Stomach smooth muscle (tissue), 2 donors: Measurements from ENCODE around the gene CORT.
"Not testable (repeated sequence)": the region's sequence is repeated elsewhere in the genome, so short reads cannot be mapped to it uniquely, and the experiment has no call there.

Source experiments
- H3K27ac ChIP-seq: one replicate; pipeline ENCODE4 v1.7.0; 2013; ENCODE audit warnings: mild to moderate bottlenecking, low read length, inconsistent platforms
- H3K27me3 ChIP-seq, 2 donors: one replicate each; pipeline ENCODE4 v1.7.0; 2013; ENCODE audit warnings: low read length in 2 of 2; ENCODE audit not compliant: insufficient read depth in 2 of 2, control insufficient read depth in 1 of 2
- H3K36me3 ChIP-seq, 2 donors: one replicate each; pipeline ENCODE4 v1.7.0; 2013; ENCODE audit warnings: low read length in 2 of 2; ENCODE audit not compliant: control insufficient read depth in 2 of 2, insufficient read depth in 2 of 2
- H3K4me1 ChIP-seq: one replicate; pipeline ENCODE4 v1.7.0; 2013; ENCODE audit warnings: low read length; ENCODE audit not compliant: control insufficient read depth, insufficient read depth
- H3K4me3 ChIP-seq, 2 donors: one replicate each; pipeline ENCODE4 v1.7.0; 2013; ENCODE audit warnings: low read length in 2 of 2
- H3K9ac ChIP-seq, 2 donors: one replicate each; pipeline ENCODE4 v1.7.0; 2013; ENCODE audit warnings: low read length in 2 of 2, mild to moderate bottlenecking in 1 of 2
- H3K9me3 ChIP-seq, 2 donors: one replicate each; pipeline ENCODE4 v1.7.0; 2013; ENCODE audit warnings: low read length in 2 of 2; ENCODE audit not compliant: control insufficient read depth in 2 of 2
- donor health status: healthy.
- donor health status: Pancreatic carcinoma.

The CORT gene

DNA sequence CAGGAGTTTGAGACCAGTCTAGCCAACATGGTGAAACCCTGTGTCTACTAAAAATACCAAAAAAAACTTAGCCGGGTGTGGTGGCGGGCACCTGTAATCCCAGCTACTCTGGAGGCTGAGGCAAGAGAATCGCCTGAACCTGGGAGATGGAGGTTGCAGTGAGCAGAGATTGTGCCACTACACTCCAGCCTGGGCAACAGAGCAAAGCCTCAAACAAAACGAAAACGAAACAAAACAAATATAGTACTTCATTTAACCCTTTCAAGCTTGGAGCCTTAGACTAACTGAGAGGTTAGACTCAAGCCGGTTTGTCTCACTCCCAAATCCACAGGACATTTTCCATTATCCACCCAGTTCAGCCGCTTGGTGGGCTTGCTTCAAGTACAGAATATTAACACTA, 7.6 kb downstream of the CORT start:
- not testable (repeated sequence) for H3K27me3 ChIP-seq, H3K36me3 ChIP-seq, H3K4me3 ChIP-seq, H3K9me3 ChIP-seq, H3K9ac ChIP-seq, H3K27ac ChIP-seq, H3K4me1 ChIP-seq

DNA sequence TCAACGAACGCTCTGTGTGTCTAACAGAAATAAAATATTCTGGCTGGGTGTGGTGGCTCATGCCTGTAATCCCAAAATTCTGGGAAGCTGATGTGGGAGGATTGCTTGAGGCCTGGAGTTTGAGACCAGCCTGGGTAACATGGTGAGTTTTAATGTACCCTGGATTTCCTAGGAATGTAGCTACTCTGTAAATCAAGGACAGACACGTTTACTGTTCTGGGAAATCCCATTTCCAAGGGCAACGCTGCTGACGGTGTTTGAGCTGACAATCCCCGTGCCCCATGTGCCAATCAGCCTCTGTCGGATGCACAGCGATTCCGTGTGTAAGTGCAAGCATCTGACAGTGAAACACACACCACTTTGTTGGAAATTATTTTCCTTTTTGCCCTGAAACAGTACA, 8.0 kb downstream of the CORT start:
- Histone ChIP-seq H3K27ac (no peak overlapping the region), H3K4me3 (no peak overlapping the region), H3K4me1 (no peaks in the 10 kb centered on the region), H3K9ac (no peak overlapping the region), H3K27me3 (no peaks in the 10 kb centered on the region), H3K36me3 (peaks cover 8 to 10% of the 10 kb centered on the region in 2 donors), H3K9me3 (no peaks in the 10 kb centered on the region)

DNA sequence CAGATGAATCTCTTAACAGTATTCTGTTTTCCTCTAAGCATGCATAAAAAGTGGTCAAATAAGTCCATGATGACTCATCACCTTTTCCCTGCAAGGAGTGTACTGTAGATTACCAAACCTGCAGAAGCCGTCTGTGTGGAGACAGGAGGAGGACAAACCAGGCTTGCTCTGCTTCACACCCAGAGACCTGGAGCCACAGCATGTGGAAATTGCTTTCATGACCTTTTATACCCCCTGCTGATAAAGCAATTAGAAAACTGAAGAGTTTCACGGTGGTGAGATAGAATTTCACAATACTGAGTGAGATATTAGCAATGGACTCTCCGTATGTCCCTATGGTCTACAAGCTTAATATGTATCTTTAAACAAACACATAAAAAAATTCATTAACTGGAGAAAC, 9.4 kb downstream of the CORT start:
- H3K27me3 ChIP-seq = no peaks in the 10 kb centered on the region
- H3K4me3 ChIP-seq = no peak overlapping the region

DNA sequence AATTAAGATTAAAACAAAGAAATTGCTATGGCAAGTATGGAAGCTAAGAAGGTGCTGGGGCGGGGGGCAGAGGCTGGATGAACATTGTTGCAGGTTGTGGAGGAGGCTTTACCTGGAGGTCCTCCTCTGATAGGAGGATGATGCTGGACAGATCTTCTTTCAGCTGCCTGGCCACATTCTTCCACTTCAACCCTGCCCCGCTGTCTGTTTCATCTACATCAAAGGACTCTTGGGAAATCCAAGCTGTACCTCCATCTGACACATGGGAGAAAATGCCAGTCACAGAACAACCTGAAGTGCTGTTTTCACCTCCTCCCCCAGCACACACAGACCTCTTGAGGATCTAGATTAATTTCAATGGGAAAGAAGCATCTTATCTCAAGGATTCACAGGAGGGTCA, 17.2 kb downstream of the CORT start:
- H3K27ac ChIP-seq = no peak overlapping the region
- peaks cover 29 to 37% of the 10 kb centered on the region in 2 donors for H3K36me3 ChIP-seq
- H3K4me1 ChIP-seq = peaks cover 7% of the 10 kb centered on the region
- H3K27me3 ChIP-seq = no peaks in the 10 kb centered on the region
- H3K9me3 ChIP-seq = no peaks in the 10 kb centered on the region
- H3K4me3 ChIP-seq = no peak overlapping the region
- no peak overlapping the region for H3K9ac ChIP-seq

More for the DNA sequence above, 9.4 kb downstream of the CORT start:
- H3K4me1 ChIP-seq = no peaks in the 10 kb centered on the region
- H3K9ac ChIP-seq = no peak overlapping the region
- peaks cover 14 to 16% of the 10 kb centered on the region in 2 donors for H3K36me3 ChIP-seq
- no peaks in the 10 kb centered on the region for H3K9me3 ChIP-seq
- no peak overlapping the region for H3K27ac ChIP-seq

DNA sequence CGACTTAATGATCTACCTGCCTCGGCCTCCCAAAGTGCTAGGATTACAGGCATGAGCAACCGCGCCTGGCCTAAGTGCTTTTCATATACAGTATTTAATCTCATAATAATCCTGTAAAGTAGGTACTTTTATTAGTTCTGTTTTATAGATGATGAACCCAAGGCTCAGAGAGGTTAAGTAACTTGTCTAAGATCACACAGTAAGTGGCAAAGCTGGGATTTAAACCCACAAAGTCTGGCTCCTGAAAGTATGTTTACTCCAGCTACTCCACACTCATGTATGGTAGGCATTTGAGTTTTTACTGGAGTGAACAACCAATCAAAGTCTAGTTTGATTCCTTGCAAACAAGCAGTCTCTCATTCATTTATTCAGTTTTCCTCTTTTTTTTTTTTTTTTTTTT, 20.2 kb downstream of the CORT start:
- H3K9me3 ChIP-seq = no peaks in the 10 kb centered on the region
- no peaks in the 10 kb centered on the region for H3K27me3 ChIP-seq
- no peak overlapping the region for H3K4me3 ChIP-seq
- no peak overlapping the region for H3K9ac ChIP-seq
- H3K36me3 ChIP-seq = peaks cover 9 to 18% of the 10 kb centered on the region in 2 donors
- peaks cover 11% of the 10 kb centered on the region for H3K4me1 ChIP-seq
- no peak overlapping the region for H3K27ac ChIP-seq

DNA sequence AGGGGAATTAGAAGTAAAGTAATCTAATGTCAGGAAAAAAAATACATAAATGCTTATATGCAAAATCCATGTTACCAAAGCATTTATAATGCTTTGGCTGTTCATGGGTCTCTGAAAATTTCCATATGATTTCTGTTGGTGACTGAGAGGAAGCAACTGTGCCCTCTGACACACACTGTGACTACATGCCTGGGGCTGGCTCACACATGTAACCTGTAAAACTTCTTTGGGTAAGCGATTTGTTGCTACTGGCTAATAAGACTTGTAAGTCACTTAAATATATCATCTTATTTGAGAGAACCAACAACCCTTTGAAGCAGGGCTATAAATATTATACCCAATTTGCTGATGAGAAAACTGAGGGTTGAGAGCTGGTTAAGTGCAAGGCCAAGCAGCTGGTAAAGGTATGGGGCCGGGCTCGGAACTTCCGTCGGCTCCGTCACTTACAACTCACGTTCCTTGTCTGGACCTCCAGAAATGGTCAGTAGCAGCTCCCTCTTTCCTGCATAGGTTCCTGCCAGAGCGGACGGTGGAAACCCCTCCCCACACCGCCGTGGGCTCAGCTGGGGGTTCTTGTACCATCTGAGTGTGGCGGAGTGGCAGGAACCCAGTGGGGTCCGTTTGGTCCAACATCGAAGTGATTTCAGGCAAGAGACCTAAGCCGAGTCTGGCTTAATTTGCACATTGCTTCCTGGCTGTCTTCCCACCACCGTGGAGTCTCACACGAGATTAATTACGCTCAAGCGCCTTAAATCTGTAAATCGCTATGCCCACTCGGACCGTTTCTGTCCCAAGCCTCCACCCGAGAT, 21.8 kb downstream of the CORT start:
- H3K9ac ChIP-seq = peak overlapping the region; percentile 80 to 83

DNA sequence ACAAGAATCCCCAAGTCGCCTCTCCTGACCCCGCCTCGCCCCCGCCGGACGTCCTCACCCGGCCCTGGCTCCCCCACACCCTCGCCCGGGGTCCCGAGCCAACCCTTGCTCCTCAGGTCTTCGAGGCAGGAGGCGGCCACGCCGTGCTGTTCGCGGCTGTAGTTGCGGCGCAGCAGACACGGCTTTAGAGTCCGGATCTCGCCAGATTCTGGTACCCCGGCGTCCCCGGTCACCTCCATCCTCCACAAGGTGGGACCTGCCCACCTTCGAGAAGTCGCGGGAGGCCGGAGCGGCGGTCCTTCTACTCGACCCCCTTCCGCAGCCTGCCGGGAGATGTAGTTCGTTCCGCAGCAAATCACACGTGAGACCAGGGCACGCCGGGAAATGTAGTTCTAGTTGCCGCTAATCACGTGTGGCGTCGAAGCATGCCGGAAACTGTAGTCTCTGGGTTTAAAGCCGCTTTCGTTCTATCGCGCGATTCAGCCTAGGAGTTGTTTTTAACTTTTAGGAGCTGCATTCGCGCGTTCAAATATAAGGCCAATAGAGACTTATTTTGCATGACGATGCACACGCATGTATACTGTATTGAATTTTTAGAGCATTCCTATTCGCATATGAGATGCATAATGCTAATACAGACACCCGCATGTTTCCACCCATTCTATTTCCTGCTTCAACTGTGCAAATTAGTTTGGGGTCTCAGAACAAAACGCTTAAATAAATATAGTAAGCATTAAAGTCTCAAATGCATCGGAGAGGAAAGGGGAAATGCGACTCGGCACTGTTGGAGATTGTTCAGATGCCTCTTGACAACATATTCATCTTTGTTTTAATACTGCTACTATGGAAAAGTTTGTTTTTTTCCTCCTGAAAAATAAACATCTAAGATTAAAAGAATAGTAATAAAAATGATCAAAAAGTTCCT, 22.7 kb downstream of the CORT start, which contains the start of gene DFFA:
Gene DFFA, minus strand, starts transcription at position 310 of the 925 bp plus-strand sequence. Its CDS starts 71 bp downstream, at position 239.
- Histone ChIP-seq H3K36me3 (peaks cover 9 to 11% of the 10 kb centered on the region in 2 donors), H3K27ac (peak within 1 kb of the TSS; percentile 37), H3K27me3 (no peaks in the 10 kb centered on the region), H3K9ac (peak within 1 kb of the TSS; percentile 80 to 83), H3K4me1 (peaks cover 23% of the 10 kb centered on the region), H3K4me3 (peak within 1 kb of the TSS; percentile 89 to 93), H3K9me3 (no peaks in the 10 kb centered on the region)

More for the DNA sequence above, 21.8 kb downstream of the CORT start:
- Histone ChIP-seq H3K4me3 (peak overlapping the region; percentile 89 to 93), H3K9me3 (no peaks in the 10 kb centered on the region), H3K4me1 (peaks cover 22% of the 10 kb centered on the region), H3K27ac (peak overlapping the region; percentile 37), H3K36me3 (peaks cover 9 to 14% of the 10 kb centered on the region in 2 donors), H3K27me3 (no peaks in the 10 kb centered on the region)

DNA sequence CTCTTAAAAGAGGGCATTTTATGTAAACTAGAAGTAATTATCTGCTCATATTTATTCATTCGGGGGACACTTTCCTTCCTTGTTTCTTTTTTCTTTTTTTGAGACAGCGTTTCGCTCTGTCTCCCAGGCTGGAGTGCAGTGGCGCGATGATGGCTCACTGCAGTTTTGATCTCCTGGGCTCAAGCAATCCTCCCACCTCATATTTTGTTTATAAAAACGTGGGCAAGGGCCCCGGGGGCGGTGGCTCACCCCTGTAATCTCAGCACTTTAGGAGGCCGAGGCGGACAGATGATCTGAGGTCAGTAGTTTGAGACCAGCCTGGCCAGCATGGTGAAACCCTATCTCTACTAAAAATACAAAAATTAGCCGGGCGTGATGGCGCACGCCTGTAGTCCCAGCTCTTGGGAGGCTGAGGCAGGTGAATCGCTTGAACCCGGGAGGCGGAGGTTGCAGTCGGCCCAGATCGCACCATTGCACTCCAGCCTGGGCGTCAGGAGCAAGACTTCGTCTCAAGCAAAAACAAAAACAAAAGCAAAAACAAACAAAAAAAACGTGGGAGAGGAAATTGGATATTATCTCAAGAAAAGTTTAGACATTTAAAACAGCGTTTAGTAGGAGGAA, 23.4 kb downstream of the CORT start:
- H3K27me3 ChIP-seq = no peaks in the 10 kb centered on the region
- H3K9ac ChIP-seq = no peak overlapping the region
- H3K4me3 ChIP-seq = peak overlapping the region in 1 of 2 donors; percentile 93
- no peaks in the 10 kb centered on the region for H3K9me3 ChIP-seq
- H3K4me1 ChIP-seq = peaks cover 23% of the 10 kb centered on the region
- no peak overlapping the region for H3K27ac ChIP-seq
- H3K36me3 ChIP-seq = peaks cover 2 to 7% of the 10 kb centered on the region in 2 donors

DNA sequence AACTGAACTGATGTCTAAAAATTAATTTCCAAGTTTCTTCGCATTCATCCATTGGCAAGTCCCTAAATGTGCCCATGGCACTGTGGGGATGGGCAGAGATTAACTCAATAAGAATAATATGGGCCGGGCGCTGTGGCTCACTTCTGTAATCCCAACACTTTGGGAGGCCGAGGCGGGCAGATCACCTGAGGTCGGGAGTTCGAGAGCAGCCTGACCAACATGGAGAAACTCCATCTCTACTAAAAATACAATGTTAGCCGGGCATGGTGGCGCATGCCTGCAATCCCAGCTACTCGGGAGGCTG, 24.4 kb downstream of the CORT start:
- not testable (repeated sequence) for H3K36me3 ChIP-seq, H3K9me3 ChIP-seq, H3K27ac ChIP-seq, H3K9ac ChIP-seq, H3K27me3 ChIP-seq
- Histone ChIP-seq H3K4me1 (peaks cover 23% of the 10 kb centered on the region), H3K4me3 (peak overlapping the region; percentile 82 to 95)

DNA sequence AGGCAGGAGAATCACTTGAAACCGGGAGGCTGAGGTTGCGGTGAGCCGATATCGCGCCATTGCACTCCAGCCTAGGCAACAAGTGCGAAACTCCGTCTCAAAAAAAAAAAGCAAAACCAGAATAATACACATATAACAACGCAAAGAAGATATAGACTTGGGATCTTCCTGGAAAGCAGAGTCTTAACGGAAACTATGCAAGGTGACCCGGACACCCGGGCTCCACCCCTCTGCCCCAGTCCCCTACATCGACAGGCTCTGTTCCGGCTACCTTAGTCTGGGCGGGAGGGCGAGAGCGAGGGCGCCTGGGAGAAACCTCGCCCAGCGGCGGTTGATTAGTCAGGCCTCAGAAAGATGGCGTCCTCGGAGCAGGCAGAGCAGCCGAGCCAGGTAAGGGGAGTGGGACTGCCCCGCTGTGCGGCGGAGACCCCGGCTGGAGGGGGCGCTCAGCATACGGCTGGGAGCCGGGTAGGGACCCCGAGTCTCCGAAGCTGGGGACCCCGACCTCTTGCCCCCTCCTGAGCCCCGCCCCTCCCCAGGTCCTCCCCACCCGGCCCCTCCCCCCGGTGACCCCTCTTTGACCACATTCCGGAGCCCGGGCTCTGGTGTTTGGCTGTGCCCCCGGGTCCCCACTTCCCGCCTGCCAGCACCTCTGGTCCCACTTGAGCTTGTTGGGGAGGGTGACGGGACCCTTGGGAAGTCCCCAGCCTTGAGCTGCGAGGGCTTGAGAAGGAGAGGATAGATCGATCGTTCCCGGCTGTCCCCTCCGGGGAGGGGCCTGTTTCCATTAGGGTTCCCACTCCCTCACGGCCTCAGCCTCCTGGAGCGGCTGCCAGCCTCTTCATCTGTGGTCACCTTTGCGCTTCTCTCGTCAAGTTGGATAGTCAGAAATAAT, 25.0 kb downstream of the CORT start, which contains the start of gene PEX14:
Gene PEX14, plus strand, starts transcription at position 338 of the 895 bp plus-strand sequence. Its CDS starts 17 bp downstream, at position 355.
- Histone ChIP-seq H3K27me3 (no peaks in the 10 kb centered on the region), H3K9me3 (no peaks in the 10 kb centered on the region), H3K36me3 (no peaks in the 10 kb centered on the region), H3K4me1 (peaks cover 23% of the 10 kb centered on the region), H3K9ac (peak within 1 kb of the TSS; percentile 78 to 79), H3K4me3 (peak within 1 kb of the TSS; percentile 82 to 95), H3K27ac (no peak within 1 kb of the TSS)
